SKM-1 treated with dmso at 0.1 percent for 144 hours (cell line): ENCODE results near the gene LRRC57.

Experiments
- DNase-seq: peaks from one replicate; lab custom pipeline; 2025; ENCODE audit not compliant: unreplicated experiment; lab: John Stamatoyannopoulos, UW

LRRC57 gene

GRCh38 chr15:42493679-42494078, 54.9 kb downstream of the LRRC57 start:
- peak; percentile 69 for DNase-seq

- no peak for DNase-seq
Measured at GRCh38 chr15:42491539-42492225, 56.9 kb downstream of the LRRC57 start.

- DNase-seq, result peak; percentile 96
Measured at GRCh38 chr15:42490671-42491538, 57.7 kb downstream of the LRRC57 start, which contains the start of gene ZNF106. TSS of gene ZNF106 (minus strand) at chr15:42491141. CDS start at chr15:42472289, 18,852 bp downstream.

- DNase-seq, result peak; percentile 43
Measured at GRCh38 chr15:42490291-42490670, 58.3 kb downstream of the LRRC57 start.
